HepG2 (cell line): ENCODE results near the gene REEP6. TPM values are rescaled to one million over a fixed set of nuclear protein-coding genes. Genes with fewer than 3 reads are reported as not detected.
"Not testable (repeated sequence)": the region's sequence is repeated elsewhere in the genome, so short reads cannot be mapped to it uniquely, and the experiment has no call there.

Experiments used
- ATAC-seq: fragments of 200-7000 bp; cut with Tn5 transposase; 3 replicates; pipeline ENCODE4 v1.9.1; 2020; ENCODE audit warnings: mild to moderate bottlenecking, moderate library complexity
- BruUV-seq: library from RNA; stranded (reverse); fragments of 400-500 nt; replicated peaks from 2 replicates; lab custom pipeline; 2021; lab: Mats Ljungman, UMichigan
- CTCF ChIA-PET: fragments of 300-600 bp; formaldehyde crosslinking; extraction: SDS; loops from one replicate; lab custom pipeline; 2021; ENCODE audit warnings: low total read pairs, inconsistent platforms, low intra/inter-chr PET ratio; lab: Yijun Ruan, JAX
- POLR2A ChIA-PET: fragments of 350-600 bp; sonication (Branson Sonifier 250); formaldehyde crosslinking; loops from one replicate; lab custom pipeline; 2020; ENCODE audit warnings: antibody characterized with exemption, inconsistent platforms; lab: Yijun Ruan, JAX
- DNase-seq: peaks from one replicate; pipeline ENCODE4 v3.0.0-alpha.2; 2015; ENCODE audit warnings: low spot score
- FAIRE-seq: peaks from 3 replicates; lab custom pipeline; 2011; peaks lifted over from hg19 to GRCh38; lab: Jason Lieb, UNC
- H2AFZ ChIP-seq: one replicate; pipeline ENCODE4 v1.6.1; 2011; ENCODE audit warnings: low read length, inconsistent platforms
- H3K27ac ChIP-seq: fragments of 300-600 bp; 3 replicates; pipeline ENCODE4 v1.8.0; 2011; ENCODE audit warnings: mixed run types, mild to moderate bottlenecking, mixed read lengths, low read length, inconsistent platforms; ENCODE audit not compliant: insufficient read depth; ENCODE audit errors: extremely low read length
- H3K27me3 ChIP-seq, 2 experiments: fragments of 200-600 bp in 1 of 2; 2 replicates in 1 of 2; 3 replicates in 1 of 2; pipeline versions ENCODE4 v1.6.0 to v1.8.0; 2011; ENCODE audit warnings: low read length in 2 of 2, mild to moderate bottlenecking in 2 of 2, moderate library complexity in 2 of 2, inconsistent platforms in 1 of 2; ENCODE audit not compliant: insufficient read depth in 2 of 2, control insufficient read depth in 1 of 2
- H3K36me3 ChIP-seq, 2 experiments: fragments of 200-600 bp in 1 of 2; replicated peaks in 1 of 2; 2 replicates in 1 of 2; 3 replicates in 1 of 2; pipeline versions ENCODE4 v1.5.1 to v1.8.0; 2011; ENCODE audit warnings: low read length in 2 of 2, inconsistent platforms in 1 of 2; ENCODE audit not compliant: insufficient read depth in 2 of 2, control insufficient read depth in 1 of 2
- H3K4me1 ChIP-seq: 2 replicates; pipeline ENCODE4 v1.5.1; 2012; ENCODE audit warnings: low read length, inconsistent platforms; ENCODE audit not compliant: insufficient read depth
- H3K4me2 ChIP-seq: 2 replicates; pipeline ENCODE4 v1.6.0; 2011; ENCODE audit warnings: low read depth, low read length, inconsistent platforms
- H3K4me3 ChIP-seq, 3 experiments: fragments of 200-600 bp in 1 of 3; sonication (generic), shearing (Covaris generic) in 1 of 3; replicated peaks in 1 of 3; 2 replicates each; pipeline ENCODE4 v1.5.1; 2011 to 2016; ENCODE audit warnings: low read length in 3 of 3, inconsistent platforms in 2 of 3, low read depth in 2 of 3, mild to moderate bottlenecking in 2 of 3, control low read depth in 1 of 3, mixed read lengths in 1 of 3; ENCODE audit not compliant: insufficient read depth in 1 of 3
- H3K79me2 ChIP-seq: one replicate; pipeline ENCODE4 v1.6.1; 2011; ENCODE audit warnings: low read length, inconsistent platforms; ENCODE audit not compliant: insufficient read depth
- H3K9ac ChIP-seq: 2 replicates; pipeline ENCODE4 v1.6.0; 2011; ENCODE audit warnings: mild to moderate bottlenecking, low read depth, low read length, inconsistent platforms; ENCODE audit not compliant: insufficient read depth
- H3K9me3 ChIP-seq: 2 replicates; pipeline ENCODE4 v1.5.1; 2012; ENCODE audit warnings: mild to moderate bottlenecking, low read length
- H4K20me1 ChIP-seq: 2 replicates; pipeline ENCODE4 v1.6.0; 2011; ENCODE audit warnings: inconsistent platforms, mild to moderate bottlenecking, low read length, moderate library complexity; ENCODE audit not compliant: insufficient read depth
- MEIS2 ChIP-seq: sonication (generic); formaldehyde crosslinking; IDR thresholded peaks from 2 replicates; pipeline ENCODE4 v1.9.0; 2021; ENCODE audit warnings: mild to moderate bottlenecking, missing genetic modification reagents
- ZNF235 ChIP-seq: sonication (generic); formaldehyde crosslinking; IDR thresholded peaks from 2 replicates; pipeline ENCODE4 v1.8.1; 2023; ENCODE audit warnings: mild to moderate bottlenecking, missing genetic modification reagents, borderline replicate concordance
- ZNF331 ChIP-seq: sonication (generic); formaldehyde crosslinking; IDR thresholded peaks from 2 replicates; pipeline ENCODE4 v1.4.0; 2020; ENCODE audit warnings: missing genetic modification reagents
- ZNF557 ChIP-seq: sonication (generic); formaldehyde crosslinking; IDR thresholded peaks from 2 replicates; pipeline ENCODE4 v1.4.0; 2020; ENCODE audit warnings: missing genetic modification reagents
- ZNF710 ChIP-seq: sonication (generic); formaldehyde crosslinking; IDR thresholded peaks from 2 replicates; pipeline ENCODE4 v1.5.0; 2020; ENCODE audit warnings: mild to moderate bottlenecking, missing genetic modification reagents, borderline replicate concordance
- WGBS: methylation state at CpG from one replicate; pipeline ENCODE4 v1.1.6; 2017; ENCODE audit warnings: low lambda C conversion rate; 5-methylcytosine and 5-hydroxymethylcytosine counted together
- in situ Hi-C: cut with HindIII; loops from 2 replicates; pipeline ENCODE4 v1.10.0; 2017; ENCODE audit warnings: low pct_unique_long_range_greater_than_20kb; ENCODE audit not compliant: extremely low pct_ligation_motif_present
- intact Hi-C: fragments of 100-400 bp; cut with micrococcal nuclease; formaldehyde crosslinking; loops from one replicate; pipeline ENCODE4 v1.10.0; 2022; ENCODE audit not compliant: unreplicated experiment
- polyA plus RNA-seq, 8 experiments: library from polyadenylated mRNA; depleted of rRNA in 3 of 8; stranded (reverse) in 7 of 8; unstranded in 1 of 8; fragments of >200 nt; fragmentation: Illumina TruSeq in 4 of 8; extraction: Trizol in 4 of 8; gene quantifications; 2 replicates each; pipeline versions ENCODE4 v1.2.1 to v1.2.3, GENCODE V29; 2011 to 2016; ENCODE audit warnings: low read depth in 4 of 8, missing spikeins in 1 of 8, mixed read lengths in 1 of 8; ENCODE audit not compliant: insufficient read depth in 1 of 8
- total RNA-seq, 5 experiments: library from RNA; depleted of rRNA; stranded (reverse); fragments of >200 nt; fragmentation: Illumina TruSeq; extraction: Trizol; gene quantifications; 2 replicates each; pipeline ENCODE4 v1.2.3, GENCODE V29; 2016; ENCODE audit warnings: low read depth in 1 of 5

The REEP6 gene
- total and polyA plus RNA-seq, 2 of the 13 experiments (the other 11 are each of a cell fraction or from before 2014, with no cell fraction given) = 10.0 to 28.8 TPM

- TF ChIP-seq ZNF235 = no peak
- TF ChIP-seq ZNF557 (CRISPR knock-in tag) = no peak
- no peak for TF ChIP-seq ZNF331 (CRISPR knock-in tag)
- no peak for TF ChIP-seq MEIS2 (CRISPR knock-in tag)
- TF ChIP-seq ZNF710 (CRISPR knock-in tag) = no peak
These were observed 44.0 kb downstream of the REEP6 start (continued) for GRCh38 chr19:1534972-1535371.

- DNase-seq, FAIRE-seq, H4K20me1 ChIP-seq, H3K9ac ChIP-seq, H3K9me3 ChIP-seq, H3K36me3 ChIP-seq, H3K4me3 ChIP-seq, BruUV-seq, H3K4me2 ChIP-seq, H3K27ac ChIP-seq, in situ Hi-C loops, ATAC-seq, H3K4me1 ChIP-seq, H2AFZ ChIP-seq, intact Hi-C loops, H3K27me3 ChIP-seq, POLR2A ChIA-PET, H3K79me2 ChIP-seq: not testable (repeated sequence)
- CTCF ChIA-PET = interaction anchor here (0.6 kb wide), 1 partner anchor 602 kb away, joined by 3 read pairs; no protein-coding TSS in a partner anchor
- 62% methylated on average over 4 of the region's 7 CpGs for WGBS
These were observed 44.7 kb downstream of the REEP6 start for GRCh38 chr19:1535699-1536098.
